ENCODE data around the gene RFTN1.

GRCh38 chr3:16307832-16308531, 205.5 kb downstream of the RFTN1 start:
- TF ChIP-seq POLR2A (IDR thresholded peaks at IDR 0.05; ENCODE audit: low read depth, low read length): no peak
- TF ChIP-seq ATF3 (IDR thresholded peaks at IDR 0.05; ENCODE audit: borderline replicate concordance, extremely low read depth, low read depth, low read length): no peak
- TF ChIP-seq HDAC2 (IDR thresholded peaks at IDR 0.05): no peak
